IMR-90 (cell line): ENCODE measurements around the gene GPHA2. TPM values are rescaled to one million over a fixed set of nuclear protein-coding genes. Genes with fewer than 3 reads are reported as not detected.

ENCODE experiments used
- ATAC-seq: fragments of 200-7000 bp; cut with Tn5 transposase; 2 replicates; pipeline ENCODE4 v1.9.1; 2020; ENCODE audit warnings: low read depth, mild to moderate bottlenecking, moderate library complexity
- BruUV-seq: library from RNA; stranded (reverse); fragments of 400-500 nt; replicated peaks from 2 replicates; lab custom pipeline; 2021; lab: Mats Ljungman, UMichigan
- CTCF ChIA-PET: fragments of 300-600 bp; formaldehyde crosslinking; extraction: SDS; loops from one replicate; lab custom pipeline; 2021; ENCODE audit warnings: antibody characterized with exemption; lab: Yijun Ruan, JAX
- POLR2A ChIA-PET: fragments of 300-600 bp; sonication (Branson Sonifier 250); formaldehyde crosslinking; loops from one replicate; lab custom pipeline; 2022; ENCODE audit warnings: antibody characterized with exemption; ENCODE audit not compliant: unreplicated experiment; lab: Charles Lee
- DNase-seq: peaks from one replicate; pipeline ENCODE4 v3.0.0; 2013
- H2AFZ ChIP-seq: replicated peaks from 2 replicates; pipeline ENCODE3; 2013; ENCODE audit warnings: low read length, mild to moderate bottlenecking; ENCODE audit not compliant: poor library complexity
- H2AK5ac ChIP-seq: 2 replicates; pipeline ENCODE4 v1.6.1; 2013; ENCODE audit warnings: low read depth, low read length, inconsistent platforms
- H2AK9ac ChIP-seq: replicated peaks from 2 replicates; pipeline ENCODE3; 2013; ENCODE audit warnings: mild to moderate bottlenecking, low read depth, low read length, moderate library complexity; ENCODE audit not compliant: poor library complexity
- H2BK120ac ChIP-seq: 2 replicates; pipeline ENCODE4 v1.6.1; 2013; ENCODE audit warnings: low read depth, low read length, inconsistent platforms
- H2BK15ac ChIP-seq: 3 replicates; pipeline ENCODE4 v1.6.1; 2013; ENCODE audit warnings: low read depth, low read length, inconsistent platforms
- H2BK20ac ChIP-seq: 2 replicates; pipeline ENCODE4 v1.6.1; 2013; ENCODE audit warnings: low read depth, mild to moderate bottlenecking, inconsistent platforms, low read length, moderate library complexity
- H2BK5ac ChIP-seq: 2 replicates; pipeline ENCODE4 v1.6.1; 2013; ENCODE audit warnings: mild to moderate bottlenecking, low read depth, low read length, inconsistent platforms; ENCODE audit not compliant: poor library complexity, severe bottlenecking
- H3K14ac ChIP-seq: replicated peaks from 2 replicates; pipeline ENCODE4 v1.6.1; 2013; ENCODE audit warnings: low read depth, low read length, inconsistent platforms
- H3K18ac ChIP-seq: 2 replicates; pipeline ENCODE4 v1.6.1; 2013; ENCODE audit warnings: low read depth, low read length, control low read depth
- H3K23ac ChIP-seq: 2 replicates; pipeline ENCODE4 v1.6.1; 2013; ENCODE audit warnings: low read depth, low read length, inconsistent platforms
- H3K27ac ChIP-seq: 2 replicates; pipeline ENCODE4 v1.5.1; 2013; ENCODE audit warnings: mild to moderate bottlenecking, control low read depth, low read length; ENCODE audit not compliant: insufficient read depth
- H3K27me3 ChIP-seq: 2 replicates; pipeline ENCODE4 v1.6.1; 2013; ENCODE audit warnings: low read length; ENCODE audit not compliant: control insufficient read depth, insufficient read depth
- H3K36me3 ChIP-seq: 2 replicates; pipeline ENCODE4 v1.6.1; 2013; ENCODE audit warnings: low read length, mixed read lengths; ENCODE audit not compliant: control insufficient read depth, insufficient read depth
- H3K4ac ChIP-seq: 2 replicates; pipeline ENCODE4 v1.6.1; 2013; ENCODE audit warnings: low read depth, low read length, inconsistent platforms
- H3K4me1 ChIP-seq: 2 replicates; pipeline ENCODE4 v1.6.1; 2013; ENCODE audit warnings: low read length, mixed read lengths; ENCODE audit not compliant: control insufficient read depth, insufficient read depth
- H3K4me2 ChIP-seq: 2 replicates; pipeline ENCODE4 v1.6.1; 2013; ENCODE audit warnings: low read depth, mild to moderate bottlenecking, control low read depth, low read length, moderate library complexity
- H3K4me3 ChIP-seq: 2 replicates; pipeline ENCODE4 v1.5.1; 2013; ENCODE audit warnings: low read depth, mild to moderate bottlenecking, control low read depth, low read length, moderate library complexity; ENCODE audit not compliant: insufficient read depth
- H3K56ac ChIP-seq: 2 replicates; pipeline ENCODE4 v1.6.1; 2013; ENCODE audit warnings: low read length, inconsistent platforms; ENCODE audit not compliant: insufficient read depth; ENCODE audit errors: extremely low read depth
- H3K79me1 ChIP-seq, 2 experiments: 2 replicates each; pipeline ENCODE4 v1.6.1; 2013; ENCODE audit warnings: low read length in 2 of 2, inconsistent platforms in 1 of 2, low read depth in 1 of 2
- H3K9ac ChIP-seq: 2 replicates; pipeline ENCODE4 v1.6.1; 2013; ENCODE audit warnings: low read depth, low read length, control low read depth
- H3K9me1 ChIP-seq: 2 replicates; pipeline ENCODE4 v1.6.1; 2013; ENCODE audit warnings: low read length, inconsistent platforms; ENCODE audit not compliant: insufficient read depth
- H3K9me3 ChIP-seq: 2 replicates; pipeline ENCODE4 v1.6.1; 2013; ENCODE audit warnings: low read length; ENCODE audit not compliant: control insufficient read depth, insufficient read depth
- H4K20me1 ChIP-seq: 2 replicates; pipeline ENCODE4 v1.6.1; 2013; ENCODE audit warnings: low read length, inconsistent platforms; ENCODE audit not compliant: insufficient read depth
- H4K5ac ChIP-seq: 2 replicates; pipeline ENCODE4 v1.6.1; 2013; ENCODE audit warnings: mild to moderate bottlenecking, low read depth, low read length, control low read depth
- H4K8ac ChIP-seq, 2 experiments: 2 replicates each; pipeline ENCODE4 v1.6.1; 2013; ENCODE audit warnings: low read depth in 2 of 2, low read length in 2 of 2, control low read depth in 1 of 2, inconsistent platforms in 1 of 2
- H4K91ac ChIP-seq: 2 replicates; pipeline ENCODE4 v1.6.1; 2013; ENCODE audit warnings: low read depth, low read length, inconsistent platforms; ENCODE audit not compliant: insufficient read depth
- BHLHE40 ChIP-seq: fragments of 150-350 bp; IDR thresholded peaks from 2 replicates; pipeline ENCODE4 v1.6.1; 2016; ENCODE audit warnings: mild to moderate bottlenecking, low read depth, low read length
- CEBPB ChIP-seq: IDR thresholded peaks from 2 replicates; pipeline ENCODE4 v1.6.1; 2012; ENCODE audit warnings: low read depth, low read length, improper control_type of control experiment
- CHD1 ChIP-seq: IDR thresholded peaks from 2 replicates; pipeline ENCODE4 v1.6.1; 2012; ENCODE audit warnings: low read depth, low read length, improper control_type of control experiment
- CTCF ChIP-seq: conservative IDR thresholded peaks from 2 replicates; pipeline ENCODE4 v1.5.1; 2012; ENCODE audit warnings: mild to moderate bottlenecking, low read depth, low read length, improper control_type of control experiment
- ELK1 ChIP-seq: fragments of 150-350 bp; IDR thresholded peaks from 2 replicates; pipeline ENCODE4 v1.6.1; 2016; ENCODE audit warnings: low read depth, mild to moderate bottlenecking, low read length, moderate library complexity, borderline replicate concordance
- FOS ChIP-seq: fragments of 150-350 bp; IDR thresholded peaks from 2 replicates; pipeline ENCODE4 v1.6.1; 2016; ENCODE audit warnings: low read depth, low read length
- MAFK ChIP-seq: IDR thresholded peaks from 2 replicates; pipeline ENCODE4 v1.6.1; 2012; ENCODE audit warnings: low read depth, low read length, improper control_type of control experiment
- MAZ ChIP-seq: IDR thresholded peaks from 2 replicates; pipeline ENCODE4 v1.6.1; 2012; ENCODE audit warnings: low read depth, mild to moderate bottlenecking, low read length, improper control_type of control experiment, moderate library complexity, borderline replicate concordance
- MXI1 ChIP-seq: IDR thresholded peaks from 2 replicates; pipeline ENCODE4 v1.6.1; 2012; ENCODE audit warnings: low read depth, mild to moderate bottlenecking, low read length, moderate library complexity, borderline replicate concordance
- NFE2L2 ChIP-seq: fragments of 150-350 bp; IDR thresholded peaks from 2 replicates; pipeline ENCODE4 v1.6.1; 2016; ENCODE audit warnings: low read depth, mild to moderate bottlenecking, low read length
- POLR2A ChIP-seq: IDR thresholded peaks from 2 replicates; pipeline ENCODE4 v1.6.1; 2012; ENCODE audit warnings: mild to moderate bottlenecking, low read depth, low read length
- RAD21 ChIP-seq: IDR thresholded peaks from 2 replicates; pipeline ENCODE4 v1.6.1; 2012; ENCODE audit warnings: low read length, improper control_type of control experiment
- RCOR1 ChIP-seq: IDR thresholded peaks from 2 replicates; pipeline ENCODE4 v1.6.1; 2012; ENCODE audit warnings: mild to moderate bottlenecking, low read length, improper control_type of control experiment; ENCODE audit not compliant: insufficient replicate concordance
- RFX5 ChIP-seq: IDR thresholded peaks from 2 replicates; pipeline ENCODE4 v1.8.0; 2012; ENCODE audit warnings: low read depth, mild to moderate bottlenecking, low read length, moderate library complexity
- SMC3 ChIP-seq: fragments of 150-350 bp; IDR thresholded peaks from 2 replicates; pipeline ENCODE4 v1.6.1; 2016; ENCODE audit warnings: low read depth, mild to moderate bottlenecking, antibody characterized with exemption, low read length, moderate library complexity
- USF2 ChIP-seq: fragments of 150-350 bp; IDR thresholded peaks from 2 replicates; pipeline ENCODE4 v1.6.1; 2017; ENCODE audit warnings: mild to moderate bottlenecking, antibody characterized with exemption, low read length, low read depth
- WGBS, 2 experiments: methylation state at CpG; one replicate each; pipeline versions ENCODE4 v1.1.5 to v1.1.7; 2013; ENCODE audit warnings: missing lambda C conversion rate in 2 of 2; ENCODE audit not compliant: insufficient read length in 1 of 2; ENCODE audit errors: extremely low coverage in 2 of 2; 5-methylcytosine and 5-hydroxymethylcytosine counted together
- dilution Hi-C: fragments of 300-500 bp; cut with HindIII; formaldehyde crosslinking; loops from one replicate; pipeline ENCODE4 v1.14.3; 2018; ENCODE audit warnings: low sequenced_read_pairs; ENCODE audit not compliant: unreplicated experiment
- in situ Hi-C: fragments of 300-500 bp; cut with MboI; formaldehyde crosslinking; loops from 3 replicates; pipeline ENCODE4 v1.14.3; 2019; ENCODE audit warnings: low sequenced_read_pairs, inconsistent platforms, mixed read lengths
- intact Hi-C: fragments of 100-400 bp; cut with micrococcal nuclease; formaldehyde crosslinking; loops from 2 replicates; pipeline ENCODE4 v1.10.0; 2022
- polyA plus RNA-seq, 3 experiments: library from polyadenylated mRNA; depleted of rRNA; stranded (reverse); fragments of >200 nt; gene quantifications; 2 replicates each; pipeline ENCODE4 v1.2.3, GENCODE V29; 2012; ENCODE audit warnings: low replicate concordance in 1 of 3
- total RNA-seq: library from RNA; depleted of rRNA; stranded (reverse); fragments of >200 nt; gene quantifications from 2 replicates; pipeline ENCODE4 v1.2.3, GENCODE V29; 2012

The GPHA2 gene
- total and polyA plus RNA-seq, 2 of the 4 experiments (the other 2 are of a cell fraction): not detected

GRCh38 chr11:64896448-64897022 is 39.2 kb downstream of the GPHA2 start:
- Histone ChIP-seq H2BK15ac (no peak overlapping the region), H4K91ac (no peak overlapping the region), H3K14ac (no peak overlapping the region), H3K4me1 (no peaks in the 10 kb centered on the region), H2BK20ac (no peak overlapping the region), H4K5ac (no peak overlapping the region), H4K20me1 (peaks cover 4% of the 10 kb centered on the region; the same call in 1 of the 2 replicates), H3K36me3 (peaks cover 40% of the 10 kb centered on the region), H3K4me3 (no peak overlapping the region), H3K4me2 (no peak overlapping the region), H3K27ac (no peak overlapping the region), H3K79me1 (no peaks in the 10 kb centered on the region), H3K27me3 (no peaks in the 10 kb centered on the region), H3K18ac (no peak overlapping the region), H2BK5ac (no peak overlapping the region), H2AK9ac (no peak overlapping the region), H2BK120ac (no peak overlapping the region), H3K9me1 (no peaks in the 10 kb centered on the region), H2AFZ (no peak overlapping the region), H3K9me3 (no peaks in the 10 kb centered on the region), H3K56ac (no peak overlapping the region), H3K23ac (no peak overlapping the region), H2AK5ac (no peak overlapping the region), H3K9ac (no peak overlapping the region), H4K8ac (no peak overlapping the region), H3K4ac (no peak overlapping the region)
- DNase-seq (no peak), ATAC-seq (no peak)
- in situ Hi-C loops (no loop called here), dilution Hi-C loops (no loop called here), intact Hi-C loops (no loop called here)
- POLR2A ChIA-PET: no interaction called here
- CTCF ChIA-PET: no interaction called here
- no TSS peak for BruUV-seq
- TF ChIP-seq MXI1 (no peak), FOS (no peak), CTCF (no peak), POLR2A (no peak), CHD1 (no peak), RAD21 (no peak), MAFK (no peak), MAZ (no peak), RCOR1 (no peak), SMC3 (no peak), BHLHE40 (no peak), CEBPB (no peak), ELK1 (no peak), USF2 (no peak), RFX5 (no peak), NFE2L2 (no peak)
- 100% methylated on average over 1 of the region's 14 CpGs; no CpG with 5 or more reads in 1 of the 2 experiments for WGBS, 2 experiments
